Measurements from ENCODE around the gene KLRF1.
"Not testable (repeated sequence)": the region's sequence is repeated elsewhere in the genome, so short reads cannot be mapped to it uniquely, and the experiment has no call there.

KLRF1 gene

GRCh38 chr12:9870286-9870866 is 43.1 kb downstream of the KLRF1 start:
- no peak for DNase-seq

GRCh38 chr12:9872162-9872561 is 44.9 kb downstream of the KLRF1 start:
- no peak for DNase-seq

- no peak for DNase-seq
Measured at GRCh38 chr12:9872742-9873141, 45.5 kb downstream of the KLRF1 start.

- not testable (repeated sequence) for DNase-seq
Measured at GRCh38 chr12:9876120-9876519, 48.8 kb downstream of the KLRF1 start.

- DNase-seq = no peak
Measured at GRCh38 chr12:9880532-9881078, 53.3 kb downstream of the KLRF1 start.

- no peak for DNase-seq
Measured at GRCh38 chr12:9881246-9881645, 54.0 kb downstream of the KLRF1 start, which contains the start of gene KLRF2. Gene KLRF2 (plus strand): TSS chr12:9881489. CDS start chr12:9881596, 107 bp downstream.

- DNase-seq = no peak
Measured at GRCh38 chr12:9881988-9882387, 54.7 kb downstream of the KLRF1 start.

- DNase-seq = no peak
Measured at GRCh38 chr12:9883175-9883574, 55.9 kb downstream of the KLRF1 start.

- no peak for DNase-seq
Measured at GRCh38 chr12:9888665-9889273, 61.5 kb downstream of the KLRF1 start.
